Stomach (tissue), 4 donors: ENCODE results near the gene HOXC12.

Source experiments
- CTCF ChIP-seq, 7 experiments: fragments of 450-650 bp in 4 of 7; fragments of 200-600 bp in 3 of 7; sonication (generic) in 3 of 7; IDR thresholded peaks; one replicate each; pipeline ENCODE4 v1.5.1; 2016 to 2019; ENCODE audit warnings: antibody characterized with exemption in 7 of 7, control low read depth in 2 of 7, mild to moderate bottlenecking in 1 of 7
- EP300 ChIP-seq: sonication (generic); formaldehyde crosslinking; IDR thresholded peaks from one replicate; pipeline ENCODE4 v1.6.1; 2017; ENCODE audit warnings: antibody characterized with exemption
- POLR2A ChIP-seq, 4 donors: fragments of 450-650 bp; IDR thresholded peaks; one replicate each; pipeline ENCODE4 v1.6.1; 2016; ENCODE audit warnings: antibody characterized with exemption in 4 of 4, control low read depth in 2 of 4, mild to moderate bottlenecking in 1 of 4, moderate library complexity in 1 of 4
- POLR2AphosphoS5 ChIP-seq, 3 donors: sonication (generic); formaldehyde crosslinking; IDR thresholded peaks; one replicate each; pipeline ENCODE4 v1.6.1; 2016; ENCODE audit warnings: antibody characterized with exemption in 3 of 3

DNA sequence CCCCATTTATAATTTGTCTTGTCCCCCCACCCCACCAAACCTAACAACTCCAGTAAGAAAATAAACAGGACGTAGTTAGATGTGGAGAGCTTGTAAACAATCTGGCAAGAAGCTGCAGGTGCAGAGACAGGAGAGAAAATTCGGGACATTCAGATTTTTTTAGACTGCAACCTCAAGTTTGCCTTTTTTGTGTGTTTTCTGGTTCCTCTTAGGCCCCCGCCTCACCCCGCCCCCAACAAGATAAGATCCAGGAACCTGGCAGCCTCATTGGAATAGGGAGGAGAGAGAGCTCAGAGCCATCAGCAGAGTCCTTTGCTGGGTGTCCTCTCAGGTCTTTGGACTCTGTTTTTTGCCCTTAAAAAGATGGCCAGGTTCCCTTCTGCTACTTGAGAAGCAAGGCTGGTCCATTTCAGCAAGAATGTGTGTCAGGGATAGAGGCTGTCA, 33.1 kb downstream of the HOXC12 start:
- no peak for TF ChIP-seq CTCF (IDR thresholded peaks at IDR 0.05)
- no peak for TF ChIP-seq EP300
- TF ChIP-seq POLR2A (IDR thresholded peaks at IDR 0.05): no peak
- no peak for TF ChIP-seq POLR2AphosphoS5 (IDR thresholded peaks at IDR 0.05)
